ENCODE measurements around the gene KLHL3. TPM values are rescaled to one million over a fixed set of nuclear protein-coding genes. Genes with fewer than 3 reads are reported as not detected.
A peak's percentile ranks its signal among the peaks of the same experiment; 100 is the strongest.

Gene KLHL3
- total RNA-seq, 1 experiment from 2014 or later: 15.7 TPM

- Mint-ChIP-seq H3K36me3 (peaks cover 5% of the 10 kb centered on the region), H3K9me3 (no peaks in the 10 kb centered on the region), H3K4me3 (no peak overlapping the region), H3K27ac (peak overlapping the region; percentile 29; the same call in 1 of the 2 replicates), H3K27me3 (ENCODE audit: low read depth) (no peaks in the 10 kb centered on the region), H3K4me1 (peaks cover 4% of the 10 kb centered on the region)
- ATAC-seq (no peak), DNase-seq (ENCODE audit: low spot score) (no peak)
- ChIA-PET POLR2A (no interaction called here), CTCF (no interaction called here)
- TF ChIP-seq USF1 (CRISPR knock-in tag; IDR thresholded peaks at IDR 0.05) (no peak), GABPB1 (CRISPR knock-in tag; IDR thresholded peaks at IDR 0.05) (no peak), MYBL2 (CRISPR knock-in tag; IDR thresholded peaks at IDR 0.05) (no peak), ZNF232 (CRISPR knock-in tag; IDR thresholded peaks at IDR 0.05) (no peak), MLX (CRISPR knock-in tag; IDR thresholded peaks at IDR 0.05) (no peak), ZNF219 (CRISPR knock-in tag; IDR thresholded peaks at IDR 0.05; ENCODE audit: borderline replicate concordance) (no peak)
These were observed 111.0 kb downstream of the KLHL3 start for GRCh38 chr5:137624786-137625349.

GRCh38 chr5:137622850-137623249 is 113.0 kb downstream of the KLHL3 start:
- Mint-ChIP-seq H3K27me3 (ENCODE audit: low read depth) (no peaks in the 10 kb centered on the region), H3K4me3 (no peak overlapping the region), H3K27ac (no peak overlapping the region), H3K9me3 (no peaks in the 10 kb centered on the region), H3K36me3 (peaks cover 7% of the 10 kb centered on the region), H3K4me1 (0 out of 2 replicates have a peak, but pooled peaks cover 2% of the 10 kb centered on the region)
- ChIA-PET POLR2A (no interaction called here), CTCF (no interaction called here)
- ATAC-seq (no peak), DNase-seq (ENCODE audit: low spot score) (no peak)
- no peak for TF ChIP-seq ZNF416 (CRISPR knock-in tag; IDR thresholded peaks at IDR 0.05)
- TF ChIP-seq CREM (CRISPR knock-in tag; IDR thresholded peaks at IDR 0.05): no peak
- no peak for TF ChIP-seq ARID4B (CRISPR knock-in tag; IDR thresholded peaks at IDR 0.05; ENCODE audit: borderline replicate concordance)
- no peak for TF ChIP-seq ZNF219 (CRISPR knock-in tag; IDR thresholded peaks at IDR 0.05; ENCODE audit: borderline replicate concordance)
- TF ChIP-seq ZNF263 (CRISPR knock-in tag; IDR thresholded peaks at IDR 0.05; ENCODE audit: low read depth): no peak
- no peak for TF ChIP-seq PREB (CRISPR knock-in tag; IDR thresholded peaks at IDR 0.05; ENCODE audit: borderline replicate concordance)
- TF ChIP-seq JUN (CRISPR knock-in tag; IDR thresholded peaks at IDR 0.05): no peak
- TF ChIP-seq E2F5 (CRISPR knock-in tag; IDR thresholded peaks at IDR 0.05): no peak
- TF ChIP-seq KAT7 (CRISPR knock-in tag; IDR thresholded peaks at IDR 0.05; ENCODE audit: borderline replicate concordance): no peak
- TF ChIP-seq GABPB1 (CRISPR knock-in tag; IDR thresholded peaks at IDR 0.05): no peak
- no peak for TF ChIP-seq ZBTB43 (CRISPR knock-in tag; IDR thresholded peaks at IDR 0.05)
- no peak for TF ChIP-seq PRRX2 (CRISPR knock-in tag; IDR thresholded peaks at IDR 0.05)
- TF ChIP-seq GTF2I (CRISPR knock-in tag; conservative IDR thresholded peaks at IDR 0.05): no peak
- no peak for TF ChIP-seq PRDM15 (CRISPR knock-in tag; IDR thresholded peaks at IDR 0.05)
- no peak for TF ChIP-seq CTCF (IDR thresholded peaks at IDR 0.05)
- no peak for TF ChIP-seq NR1H2 (CRISPR knock-in tag; IDR thresholded peaks at IDR 0.05)
- TF ChIP-seq MYBL2 (CRISPR knock-in tag; IDR thresholded peaks at IDR 0.05): no peak
